Measurements from ENCODE around the gene PDE1C.
A peak's percentile ranks its signal among the peaks of the same experiment; 100 is the strongest.

The PDE1C gene

GRCh38 chr7:31991406-31991805 is 78.8 kb downstream of the PDE1C start:
- DNase-seq (ENCODE audit: low spot score): no peak

- DNase-seq (ENCODE audit: low spot score): no peak
Observed at GRCh38 chr7:31986878-31987518, 83.2 kb downstream of the PDE1C start.

GRCh38 chr7:31982962-31983361 is 87.2 kb downstream of the PDE1C start:
- DNase-seq (ENCODE audit: low spot score): no peak

- DNase-seq (ENCODE audit: low spot score): no peak
Observed at GRCh38 chr7:31981874-31982390, 88.3 kb downstream of the PDE1C start.

DNA sequence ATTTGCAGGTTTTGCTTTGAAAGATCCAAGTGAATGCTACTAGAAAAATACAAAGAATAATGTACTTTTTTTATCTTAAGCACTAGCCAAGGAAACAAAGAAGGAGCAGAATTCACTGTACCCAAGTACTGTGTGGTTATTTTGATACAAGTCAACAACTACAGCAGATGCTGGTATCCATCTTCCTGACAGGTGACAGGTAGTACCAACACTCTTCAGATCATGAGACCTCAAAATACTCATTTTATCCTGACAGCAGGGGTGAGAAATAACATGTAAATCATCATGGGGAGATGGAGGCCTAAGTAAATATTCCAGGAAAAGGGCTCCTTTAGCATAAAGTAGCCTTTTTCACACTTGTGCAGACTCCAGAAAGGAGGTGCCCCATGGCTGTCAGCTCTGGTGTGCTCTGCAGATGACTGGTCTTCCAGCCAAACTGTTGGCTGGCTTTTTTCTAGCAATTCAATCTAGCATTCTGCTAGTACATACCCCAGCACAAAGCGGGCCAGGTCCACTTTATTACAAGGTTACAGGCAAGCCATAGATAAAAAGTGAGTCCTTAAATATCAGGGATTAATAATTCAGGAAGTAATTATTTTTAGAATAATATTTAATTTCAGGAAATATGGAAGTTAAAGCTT is 90.4 kb downstream of the PDE1C start:
- DNase-seq (ENCODE audit: low spot score): no peak

- DNase-seq (ENCODE audit: low spot score): no peak
Observed at GRCh38 chr7:31975546-31975945, 94.7 kb downstream of the PDE1C start.

DNA sequence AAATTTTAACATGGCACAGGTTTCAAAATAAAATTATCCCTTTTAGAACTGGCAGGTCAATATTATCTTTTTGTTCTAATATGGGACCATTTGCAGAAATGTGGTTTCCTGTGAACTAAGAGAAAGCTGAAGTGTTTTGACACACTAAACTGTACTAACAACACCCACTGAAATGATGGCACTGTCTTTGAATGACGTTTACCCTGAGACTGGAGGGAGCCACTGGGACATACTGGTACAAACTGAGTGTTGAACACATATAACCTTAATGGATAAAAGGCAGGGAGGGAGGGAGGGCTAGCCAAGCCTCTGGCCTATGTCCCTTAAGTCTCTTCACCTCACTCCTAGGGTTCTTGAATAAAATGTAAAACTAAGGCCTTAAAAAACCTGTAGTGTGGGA is 95.9 kb downstream of the PDE1C start:
- no peak for DNase-seq (ENCODE audit: low spot score)

DNA sequence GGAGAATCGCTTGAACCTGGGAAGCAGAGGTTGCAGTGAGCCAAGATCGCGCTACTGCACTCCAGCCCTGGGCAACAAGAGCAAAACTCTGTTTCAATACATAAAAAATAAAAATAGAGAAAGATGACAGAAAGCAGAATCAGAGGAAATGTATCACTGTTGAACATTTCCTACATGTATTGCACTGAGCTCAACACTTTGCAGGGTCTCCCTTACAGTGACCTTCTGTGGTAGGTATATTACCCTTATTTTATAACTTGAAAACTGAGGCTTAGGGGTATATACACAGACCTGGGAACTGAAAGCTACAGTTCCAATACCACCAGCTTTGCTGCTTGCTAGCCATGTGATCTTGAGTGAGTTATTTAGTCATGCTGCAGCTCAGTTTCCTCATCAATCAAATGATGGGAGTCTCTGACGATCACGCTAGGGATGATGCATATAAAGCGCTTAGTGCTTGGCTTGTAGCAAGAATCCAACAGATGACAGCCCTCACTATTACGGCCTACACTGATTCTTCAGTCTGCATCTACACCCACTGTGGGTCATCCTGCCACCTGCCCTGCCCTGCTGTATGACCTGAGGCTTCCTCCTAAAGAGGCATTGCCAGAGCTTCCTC is 99.0 kb downstream of the PDE1C start:
- DNase-seq (ENCODE audit: low spot score): no peak

DNA sequence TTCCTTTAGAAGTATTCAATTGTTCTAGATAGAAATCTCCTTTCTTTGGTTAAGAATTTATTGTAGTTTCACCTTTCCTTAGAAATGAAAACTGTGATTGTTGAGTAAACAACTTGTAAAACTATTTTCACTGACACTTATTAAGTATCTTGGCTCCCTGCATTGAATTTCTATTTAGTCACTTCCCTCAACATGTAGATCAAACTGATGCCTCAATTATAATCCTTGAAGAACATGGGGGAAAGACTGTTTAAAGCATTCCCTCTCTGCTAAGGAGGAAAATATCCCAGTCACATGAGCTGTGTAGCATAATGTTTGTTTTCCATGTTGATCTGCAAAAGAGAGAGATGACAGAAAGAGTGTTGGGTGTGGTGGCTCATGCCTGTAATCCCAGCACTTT is 99.7 kb downstream of the PDE1C start:
- no peak for DNase-seq (ENCODE audit: low spot score)

GRCh38 chr7:31963569-31964175 is 106.5 kb downstream of the PDE1C start:
- no peak for DNase-seq (ENCODE audit: low spot score)

- DNase-seq (ENCODE audit: low spot score): no peak
Observed at GRCh38 chr7:31962246-31962645, 108.0 kb downstream of the PDE1C start.

DNA sequence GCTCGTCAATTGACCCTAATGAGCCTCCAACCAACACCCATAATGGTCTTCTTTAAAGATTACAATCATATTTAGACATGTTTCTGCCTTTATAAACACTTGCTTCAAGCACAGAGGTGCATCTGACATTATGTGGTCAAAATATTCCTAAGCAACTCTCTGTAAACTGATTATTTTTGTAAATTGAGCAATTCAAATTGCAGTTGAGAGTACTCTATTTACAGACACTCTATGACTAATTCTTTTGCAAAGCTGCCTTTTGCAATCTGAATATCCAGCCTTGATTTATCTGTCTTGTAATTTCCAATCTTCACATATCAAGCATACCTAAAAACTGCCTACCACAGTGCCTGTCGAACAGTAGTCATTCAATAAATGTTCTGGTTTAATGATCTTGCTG is 112.0 kb downstream of the PDE1C start:
- no peak for DNase-seq (ENCODE audit: low spot score)

GRCh38 chr7:31957756-31958155 is 112.5 kb downstream of the PDE1C start:
- DNase-seq (ENCODE audit: low spot score): no peak

DNA sequence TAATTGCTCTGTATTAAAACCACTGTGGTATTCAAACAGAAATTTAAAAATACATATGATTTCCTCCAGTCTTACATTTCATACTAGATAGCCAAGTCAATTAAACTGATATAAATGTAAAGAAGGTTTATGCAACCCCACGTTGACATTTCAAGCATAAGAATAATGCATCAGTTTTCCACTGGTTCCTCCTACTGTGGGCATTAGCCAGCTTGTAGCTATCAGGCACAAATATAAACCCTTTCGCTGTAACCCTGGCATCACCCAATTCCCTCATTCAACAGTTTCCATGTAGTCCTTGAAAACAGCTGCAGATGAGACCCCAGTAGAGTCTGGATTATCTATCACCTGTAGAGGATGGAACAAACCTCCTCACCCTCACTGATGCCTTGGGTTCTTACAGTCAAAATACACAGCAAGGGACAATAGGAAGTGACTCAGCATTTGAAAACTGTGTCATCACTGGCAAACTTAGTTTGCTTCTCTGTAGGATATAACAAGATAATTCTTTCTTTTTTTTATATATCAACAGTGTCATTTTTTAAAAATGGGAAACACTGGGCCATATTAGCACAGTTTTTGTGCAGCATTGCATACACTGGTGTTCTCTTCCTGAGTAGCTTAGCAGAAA is 113.0 kb downstream of the PDE1C start:
- DNase-seq (ENCODE audit: low spot score): no peak

DNA sequence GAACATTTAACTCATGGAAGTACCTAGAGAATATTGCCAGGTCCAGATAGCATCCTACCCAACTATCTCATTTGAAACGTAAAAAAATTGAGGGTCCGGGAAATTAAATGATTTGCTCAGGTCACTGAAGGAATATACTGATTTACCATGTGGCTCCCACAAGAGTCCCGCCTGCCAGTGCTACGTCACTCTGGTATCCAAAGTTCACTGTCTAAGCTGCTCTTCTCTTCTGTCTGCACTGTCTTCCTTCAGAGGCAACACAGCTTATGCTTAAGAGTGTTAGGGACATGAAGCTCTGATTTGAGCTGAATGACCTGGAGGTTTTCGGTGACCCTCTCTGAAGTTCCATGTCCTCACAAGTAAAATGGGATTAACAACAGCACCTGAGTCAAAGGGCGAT is 114.6 kb downstream of the PDE1C start:
- no peak for DNase-seq (ENCODE audit: low spot score)

GRCh38 chr7:31955021-31955420 is 115.2 kb downstream of the PDE1C start:
- DNase-seq (ENCODE audit: low spot score): no peak

DNA sequence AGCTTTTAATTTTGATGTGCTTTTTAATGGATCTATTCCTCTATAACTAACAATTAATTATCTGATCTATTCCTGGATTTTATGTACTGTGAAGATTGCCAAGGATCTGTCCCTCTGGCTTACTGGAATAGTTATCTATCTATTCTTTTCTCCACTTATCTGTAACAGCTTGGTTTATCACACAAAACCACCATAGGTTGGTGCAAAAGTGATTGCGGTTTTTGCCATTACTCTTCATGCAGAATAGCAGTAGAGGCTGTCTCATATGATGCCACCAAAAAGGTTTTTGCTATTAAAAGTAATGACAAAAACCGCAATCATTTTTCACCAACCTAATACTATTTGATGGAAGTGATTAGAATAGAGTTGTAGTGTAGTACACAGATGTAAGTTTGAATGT is 115.7 kb downstream of the PDE1C start:
- no peak for DNase-seq (ENCODE audit: low spot score)

DNA sequence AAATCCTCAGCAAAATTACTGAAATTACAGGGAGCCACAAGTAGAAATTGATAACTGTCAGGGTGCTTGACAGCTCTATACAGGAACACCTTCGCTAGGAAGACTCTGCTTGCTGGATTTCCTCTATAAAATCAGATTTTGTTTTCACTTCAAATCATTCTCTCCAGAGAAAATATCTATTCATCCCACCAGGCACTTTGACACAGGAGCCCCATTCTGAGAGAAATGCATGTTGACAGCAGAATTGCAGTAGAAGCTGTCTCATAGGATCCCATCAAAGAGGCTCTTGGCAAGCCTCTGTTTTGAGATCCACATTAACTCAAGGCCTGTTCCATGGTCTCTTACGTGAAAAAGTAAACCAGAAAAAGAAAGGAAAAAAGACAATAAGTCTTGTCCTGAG is 116.8 kb downstream of the PDE1C start:
- DNase-seq (ENCODE audit: low spot score): no peak

- peak; percentile 28 for DNase-seq (ENCODE audit: low spot score)
Observed at GRCh38 chr7:31950091-31950755, 120.0 kb downstream of the PDE1C start.

DNA sequence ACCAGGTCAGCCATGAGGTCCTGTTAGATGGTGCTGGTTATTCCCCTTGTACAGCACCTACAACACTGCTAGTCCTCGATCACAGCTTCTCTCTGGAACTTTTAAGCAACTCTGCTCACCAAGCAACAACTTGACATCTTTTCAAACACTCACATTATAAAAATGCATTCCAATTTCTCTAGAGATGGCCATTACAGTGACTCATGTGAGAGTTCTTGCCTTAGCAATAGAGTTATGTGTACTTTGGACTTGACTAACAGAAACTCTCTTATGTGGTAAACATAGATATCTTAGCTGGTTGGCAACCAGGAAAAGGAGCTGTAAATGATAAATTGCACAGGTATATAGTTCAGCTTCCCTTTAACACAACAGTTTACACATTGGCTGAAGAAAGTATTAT is 122.2 kb downstream of the PDE1C start:
- DNase-seq (ENCODE audit: low spot score): no peak

DNA sequence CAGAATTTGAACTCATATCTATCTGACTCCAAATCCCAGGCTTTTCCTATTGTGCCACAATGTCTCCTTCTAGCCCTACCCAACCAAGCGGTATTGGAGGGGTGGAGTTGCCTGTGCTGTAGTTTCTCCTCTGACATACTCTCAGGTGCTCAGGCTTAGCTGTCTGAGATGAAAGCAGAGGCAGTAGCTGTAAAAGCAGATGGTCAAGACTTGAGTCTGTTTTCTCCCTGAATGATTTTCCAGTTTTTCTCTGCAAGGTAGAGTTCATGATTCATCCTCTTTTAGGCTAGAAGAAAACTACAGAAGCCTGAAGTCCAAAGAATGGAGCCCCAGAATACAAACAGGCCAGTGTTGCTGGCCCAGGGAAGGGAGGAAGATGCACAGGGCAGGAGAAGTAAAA is 130.0 kb downstream of the PDE1C start:
- DNase-seq (ENCODE audit: low spot score): no peak

- DNase-seq (ENCODE audit: low spot score): no peak
Observed at GRCh38 chr7:31939076-31939475, 131.1 kb downstream of the PDE1C start.
